PC-9 (cell line): Measurements from ENCODE around the gene SMIM20. TPM values are rescaled to one million over a fixed set of nuclear protein-coding genes. Genes with fewer than 3 reads are reported as not detected.

Experiments
- BruUV-seq: library from RNA; stranded (reverse); fragments of 400-500 nt; replicated peaks from 2 replicates; lab custom pipeline; 2021; lab: Mats Ljungman, UMichigan
- CTCF ChIA-PET: fragments of 300-600 bp; sonication (Branson Sonifier 250); formaldehyde crosslinking; loops from one replicate; lab custom pipeline; 2022; ENCODE audit warnings: antibody characterized with exemption; lab: Charles Lee
- POLR2A ChIA-PET: fragments of 300-600 bp; sonication (Branson Sonifier 250); formaldehyde crosslinking; loops from one replicate; lab custom pipeline; 2022; ENCODE audit warnings: antibody characterized with exemption; ENCODE audit not compliant: unreplicated experiment; lab: Charles Lee
- DNase-seq, 2 experiments: peaks; one replicate each; pipeline versions ENCODE4 v3.0.0 to v3.0.0-alpha.2; 2015 to 2022; ENCODE audit warnings: mixed read lengths in 1 of 2
- H2AFZ ChIP-seq: fragments of 200-600 bp; sonication (generic); 2 replicates; pipeline ENCODE4 v1.8.1; 2017; ENCODE audit warnings: antibody characterized with exemption
- H3F3A ChIP-seq: fragments of 200-600 bp; sonication (generic); 2 replicates; pipeline ENCODE4 v1.8.1; 2017; ENCODE audit warnings: antibody characterized with exemption, mild to moderate bottlenecking, low read depth; ENCODE audit not compliant: insufficient read depth
- H3K27ac ChIP-seq: fragments of 200-600 bp; sonication (generic); 2 replicates; pipeline ENCODE4 v1.6.1; 2016; ENCODE audit warnings: mixed run types
- H3K27me3 ChIP-seq: fragments of 200-600 bp; sonication (generic); 2 replicates; pipeline ENCODE4 v1.6.1; 2016; ENCODE audit warnings: low read depth, mixed run types; ENCODE audit not compliant: insufficient read depth
- H3K36me3 ChIP-seq: fragments of 200-600 bp; sonication (generic); 2 replicates; pipeline ENCODE4 v1.6.1; 2016; ENCODE audit warnings: low read depth, mixed run types
- H3K4me1 ChIP-seq: fragments of 200-600 bp; sonication (generic); replicated peaks from 2 replicates; pipeline ENCODE4 v1.6.1; 2016; ENCODE audit warnings: mixed run types; ENCODE audit not compliant: insufficient read depth
- H3K4me2 ChIP-seq: fragments of 200-600 bp; sonication (generic); 2 replicates; pipeline ENCODE4 v1.6.1; 2017; ENCODE audit warnings: mixed run types
- H3K4me3 ChIP-seq: fragments of 200-600 bp; sonication (generic); 2 replicates; pipeline ENCODE4 v1.6.1; 2016; ENCODE audit warnings: mixed run types
- H3K79me2 ChIP-seq: fragments of 200-600 bp; sonication (generic); 2 replicates; pipeline ENCODE4 v1.6.1; 2017; ENCODE audit warnings: low read depth, mixed run types
- H3K9me2 ChIP-seq: fragments of 200-600 bp; sonication (generic); 2 replicates; pipeline ENCODE4 v1.8.1; 2017; ENCODE audit warnings: mild to moderate bottlenecking; ENCODE audit not compliant: insufficient read depth
- H3K9me3 ChIP-seq: fragments of 200-600 bp; sonication (generic); 2 replicates; pipeline ENCODE4 v1.8.1; 2016; ENCODE audit warnings: low read depth; ENCODE audit not compliant: insufficient read depth
- H4K20me1 ChIP-seq: fragments of 200-600 bp; sonication (generic); 2 replicates; pipeline ENCODE4 v1.8.1; 2017; ENCODE audit not compliant: insufficient read depth
- EZH2 ChIP-seq: fragments of 200-600 bp; sonication (generic); IDR thresholded peaks from 2 replicates; pipeline ENCODE4 v1.8.0; 2017; ENCODE audit warnings: antibody characterized with exemption, low read depth
- intact Hi-C: fragments of 100-400 bp; cut with micrococcal nuclease; formaldehyde crosslinking; loops from one replicate; pipeline ENCODE4 v1.10.0; 2022; ENCODE audit not compliant: unreplicated experiment
- total RNA-seq: library from RNA; stranded (reverse); gene quantifications from 2 replicates; pipeline ENCODE4 v1.2.3, GENCODE V29; 2021
- TF ChIP-seq, protein P1 (sequence below): fragments of 200-600 bp; sonication (generic); conservative IDR thresholded peaks from 2 replicates; pipeline ENCODE4 v1.6.1; 2017; ENCODE audit warnings: mixed run types, antibody characterized with exemption, mild to moderate bottlenecking, moderate library complexity

Gene SMIM20
- total RNA-seq, 1 experiment from 2014 or later: 44.2 TPM

DNA sequence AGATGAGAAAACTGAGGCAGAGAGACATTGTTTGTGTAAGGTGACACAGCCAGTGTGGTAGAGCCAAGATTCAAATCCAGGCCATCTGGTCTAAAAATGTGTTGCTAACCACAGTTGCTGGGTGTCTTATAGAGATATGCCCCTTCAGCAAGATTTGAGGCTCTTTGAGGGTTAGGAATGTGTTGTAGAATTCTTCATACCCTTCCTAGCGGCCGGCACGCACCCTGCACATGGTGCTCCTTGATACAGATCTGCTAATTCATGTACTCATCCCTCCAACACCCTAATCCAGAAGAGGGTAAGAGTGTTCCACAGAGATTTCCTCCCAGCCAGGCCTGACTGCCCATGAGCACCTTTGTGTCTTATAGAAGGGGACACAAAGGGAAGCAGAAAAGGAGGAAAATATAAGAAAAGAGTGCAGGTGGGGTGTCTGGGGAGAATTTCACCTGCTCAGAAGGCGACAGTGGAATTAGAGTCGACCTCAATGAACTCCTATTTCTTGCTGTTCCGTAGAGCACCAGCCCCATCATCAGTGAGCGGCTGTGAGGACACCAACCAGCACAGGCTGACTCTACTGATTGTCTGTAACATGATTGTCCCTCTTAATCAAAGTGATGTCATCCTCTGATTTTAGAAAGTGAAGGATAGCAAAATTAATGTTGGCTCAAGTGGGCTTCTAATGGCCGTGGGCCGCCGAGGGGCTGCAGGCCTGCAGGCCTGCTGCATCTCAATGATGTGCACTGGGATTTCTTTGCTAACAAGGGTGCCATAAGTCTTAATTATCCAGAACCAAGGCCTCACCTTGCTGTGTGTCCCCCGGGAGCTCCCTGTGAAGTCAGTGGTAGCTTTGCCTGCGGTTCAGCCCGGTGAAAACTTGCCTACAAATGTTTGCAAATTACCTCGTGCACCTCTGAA is 24.2 kb upstream of the SMIM20 start:
- Histone ChIP-seq H3K9me2 (no peaks in the 10 kb centered on the region), H3K79me2 (no peaks in the 10 kb centered on the region), H3K4me1 (no peaks in the 10 kb centered on the region), H3K27ac (no peak overlapping the region), H2AFZ (no peak overlapping the region), H3K36me3 (no peaks in the 10 kb centered on the region), H3K4me2 (no peak overlapping the region), H3K4me3 (no peak overlapping the region), H3K27me3 (no peaks in the 10 kb centered on the region), H3F3A (no peaks in the 10 kb centered on the region), H4K20me1 (no peaks in the 10 kb centered on the region), H3K9me3 (no peaks in the 10 kb centered on the region)
- ChIA-PET POLR2A (no interaction called here), CTCF (interaction anchor here (0.6 kb wide), 1 partner anchor 40 kb away, joined by 4 read pairs; no protein-coding TSS in a partner anchor)
- no peak for DNase-seq
- no TSS peak for BruUV-seq
- TF ChIP-seq, protein P1, sequence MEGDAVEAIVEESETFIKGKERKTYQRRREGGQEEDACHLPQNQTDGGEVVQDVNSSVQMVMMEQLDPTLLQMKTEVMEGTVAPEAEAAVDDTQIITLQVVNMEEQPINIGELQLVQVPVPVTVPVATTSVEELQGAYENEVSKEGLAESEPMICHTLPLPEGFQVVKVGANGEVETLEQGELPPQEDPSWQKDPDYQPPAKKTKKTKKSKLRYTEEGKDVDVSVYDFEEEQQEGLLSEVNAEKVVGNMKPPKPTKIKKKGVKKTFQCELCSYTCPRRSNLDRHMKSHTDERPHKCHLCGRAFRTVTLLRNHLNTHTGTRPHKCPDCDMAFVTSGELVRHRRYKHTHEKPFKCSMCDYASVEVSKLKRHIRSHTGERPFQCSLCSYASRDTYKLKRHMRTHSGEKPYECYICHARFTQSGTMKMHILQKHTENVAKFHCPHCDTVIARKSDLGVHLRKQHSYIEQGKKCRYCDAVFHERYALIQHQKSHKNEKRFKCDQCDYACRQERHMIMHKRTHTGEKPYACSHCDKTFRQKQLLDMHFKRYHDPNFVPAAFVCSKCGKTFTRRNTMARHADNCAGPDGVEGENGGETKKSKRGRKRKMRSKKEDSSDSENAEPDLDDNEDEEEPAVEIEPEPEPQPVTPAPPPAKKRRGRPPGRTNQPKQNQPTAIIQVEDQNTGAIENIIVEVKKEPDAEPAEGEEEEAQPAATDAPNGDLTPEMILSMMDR: no peak
- no peak for TF ChIP-seq EZH2
- intact Hi-C loops: no loop called here

DNA sequence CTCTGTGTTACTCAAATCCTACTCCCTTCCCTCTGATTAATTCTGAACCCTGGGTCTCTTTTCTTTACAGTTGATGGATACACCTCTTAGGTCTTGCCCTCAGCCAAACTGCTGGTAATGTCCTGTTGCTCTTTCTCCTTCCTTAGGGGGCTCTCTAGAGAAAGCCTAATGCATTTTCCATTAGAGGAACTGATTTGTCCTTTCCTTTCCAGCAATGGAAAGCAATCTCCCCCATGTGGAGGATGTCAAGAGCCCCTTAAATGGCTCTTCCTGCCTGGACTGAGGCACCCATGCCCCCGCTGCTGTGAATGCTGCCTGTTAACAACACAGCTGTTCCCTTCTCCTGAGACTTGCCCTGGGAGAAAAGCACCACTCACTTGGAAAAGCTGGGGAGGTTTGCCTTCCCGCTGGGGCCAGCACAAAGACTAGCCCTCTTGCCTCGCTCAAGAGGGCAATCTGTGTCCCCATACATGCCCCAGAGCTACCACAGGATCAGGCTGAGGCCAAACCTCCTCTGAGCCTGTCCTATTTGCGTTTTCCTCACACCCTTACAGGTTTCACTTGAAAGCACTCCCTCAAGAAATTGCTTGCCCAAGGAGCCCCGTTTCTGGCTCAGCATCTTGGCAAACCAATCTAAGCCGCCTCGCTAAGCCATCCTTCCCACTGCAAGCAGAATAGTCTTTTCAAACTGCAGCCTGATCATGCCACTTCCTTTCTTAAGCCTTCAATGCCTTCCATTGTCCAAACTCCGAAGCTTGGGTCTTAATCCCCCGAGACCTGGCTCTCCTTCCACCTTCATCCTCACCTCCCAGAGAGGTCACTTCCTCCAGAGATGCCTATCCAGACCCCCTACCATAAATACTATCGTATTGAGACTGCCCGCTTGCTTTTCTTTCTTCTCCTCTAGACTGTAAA is 23.2 kb upstream of the SMIM20 start:
- Histone ChIP-seq H3K79me2 (no peaks in the 10 kb centered on the region), H2AFZ (no peak overlapping the region), H3F3A (no peaks in the 10 kb centered on the region), H4K20me1 (no peaks in the 10 kb centered on the region), H3K27ac (no peak overlapping the region), H3K9me2 (no peaks in the 10 kb centered on the region), H3K36me3 (no peaks in the 10 kb centered on the region), H3K9me3 (no peaks in the 10 kb centered on the region), H3K4me3 (no peak overlapping the region), H3K4me2 (no peak overlapping the region), H3K4me1 (no peaks in the 10 kb centered on the region), H3K27me3 (no peaks in the 10 kb centered on the region)
- TF ChIP-seq, protein P1: no peak
- TF ChIP-seq EZH2: no peak
- intact Hi-C loops: no loop called here
- no TSS peak for BruUV-seq
- ChIA-PET POLR2A (no interaction called here), CTCF (no interaction called here)
- no peak for DNase-seq

DNA sequence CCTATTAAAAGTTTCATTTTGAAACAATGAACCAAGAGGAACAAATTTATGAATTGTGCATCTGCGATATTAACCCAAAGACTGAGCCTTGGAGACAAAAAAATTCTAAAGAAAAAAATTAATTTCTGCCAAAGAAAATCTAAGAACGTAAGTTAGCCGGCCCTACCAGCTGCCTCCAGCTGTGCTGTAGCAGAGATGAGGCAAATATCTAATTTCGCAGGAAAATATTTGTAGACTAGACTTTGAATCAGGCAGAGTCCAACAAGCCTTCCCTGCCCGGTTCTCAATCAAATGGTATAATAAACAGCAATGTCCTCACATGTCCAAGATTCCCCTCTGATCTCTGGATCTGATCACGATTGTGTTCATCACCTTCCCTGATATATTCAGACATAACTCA is 21.2 kb upstream of the SMIM20 start:
- POLR2A ChIA-PET: no interaction called here
- Histone ChIP-seq H3K9me3 (no peaks in the 10 kb centered on the region), H3K9me2 (no peaks in the 10 kb centered on the region), H4K20me1 (no peaks in the 10 kb centered on the region), H3F3A (no peaks in the 10 kb centered on the region), H3K4me3 (no peak overlapping the region), H3K27ac (no peak overlapping the region), H3K4me2 (no peak overlapping the region), H2AFZ (no peak overlapping the region), H3K79me2 (no peaks in the 10 kb centered on the region), H3K27me3 (no peaks in the 10 kb centered on the region), H3K36me3 (no peaks in the 10 kb centered on the region), H3K4me1 (no peaks in the 10 kb centered on the region)
- TF ChIP-seq EZH2: no peak
- TF ChIP-seq, protein P1: no peak
- no TSS peak for BruUV-seq
- CTCF ChIA-PET: no interaction called here
- intact Hi-C loops: no loop called here
- no peak for DNase-seq
